GM12878 (cell line): ENCODE data around the gene SCYL1.

ENCODE experiments used
- CBFB ChIP-seq: IDR thresholded peaks from 2 replicates; pipeline ENCODE4 v1.6.1; 2016; ENCODE audit warnings: antibody characterized with exemption, low read depth
- CHD2 ChIP-seq: IDR thresholded peaks from 2 replicates; pipeline ENCODE4 v1.6.1; 2011; ENCODE audit warnings: low read depth, low read length, improper control_type of control experiment, borderline replicate concordance
- DPF2 ChIP-seq: fragments of 450-650 bp; IDR thresholded peaks from 2 replicates; pipeline ENCODE4 v1.6.1; 2017; ENCODE audit warnings: mild to moderate bottlenecking
- ETV6 ChIP-seq, 2 experiments: fragments of 450-650 bp in 1 of 2; IDR thresholded peaks in 1 of 2; conservative IDR thresholded peaks in 1 of 2; 2 replicates each; pipeline ENCODE4 v1.6.1; 2014; ENCODE audit warnings: antibody characterized with exemption in 1 of 2, borderline replicate concordance in 1 of 2, low read depth in 1 of 2, mild to moderate bottlenecking in 1 of 2, moderate library complexity in 1 of 2
- GABPA ChIP-seq: IDR thresholded peaks from 2 replicates; pipeline ENCODE4 v1.6.1; 2014; ENCODE audit warnings: antibody characterized with exemption, low read depth, mild to moderate bottlenecking, inconsistent platforms
- JUND ChIP-seq: IDR thresholded peaks from 2 replicates; pipeline ENCODE4 v1.6.1; 2012; ENCODE audit warnings: low read depth, mild to moderate bottlenecking, low read length, improper control_type of control experiment, moderate library complexity
- NFYA ChIP-seq: IDR thresholded peaks from 2 replicates; pipeline ENCODE4 v1.6.1; 2011; ENCODE audit warnings: low read depth, mild to moderate bottlenecking, low read length, improper control_type of control experiment, borderline replicate concordance
- POLR2AphosphoS5 ChIP-seq: IDR thresholded peaks from 2 replicates; pipeline ENCODE4 v1.6.1; 2011; ENCODE audit warnings: mild to moderate bottlenecking, low read length, inconsistent platforms
- RBBP5 ChIP-seq: fragments of 200-600 bp; sonication (generic); conservative IDR thresholded peaks from 2 replicates; pipeline ENCODE4 v1.6.1; 2016
- RFX5 ChIP-seq: IDR thresholded peaks from 2 replicates; pipeline ENCODE4 v1.6.1; 2011; ENCODE audit warnings: low read depth, low read length, improper control_type of control experiment
- TF ChIP-seq, protein P1 (sequence below), 3 experiments: IDR thresholded peaks in 2 of 3; conservative IDR thresholded peaks in 1 of 3; 2 replicates each; pipeline ENCODE4 v1.5.1; 2011; ENCODE audit warnings: low read depth in 3 of 3, low read length in 3 of 3, mild to moderate bottlenecking in 3 of 3, control low read depth in 2 of 3, moderate library complexity in 2 of 3, inconsistent platforms in 1 of 3, mixed read lengths in 1 of 3; ENCODE audit not compliant: control insufficient read depth in 2 of 3, insufficient read depth in 1 of 3; ENCODE audit errors: extremely low read depth in 1 of 3
- TF ChIP-seq, protein P2 (sequence below): fragments of 450-650 bp; IDR thresholded peaks from 2 replicates; pipeline ENCODE4 v1.6.1; 2017; ENCODE audit warnings: mild to moderate bottlenecking, moderate library complexity
- TF ChIP-seq, protein P3 (sequence below): IDR thresholded peaks from 2 replicates; pipeline ENCODE4 v1.6.1; 2011; ENCODE audit warnings: low read depth, low read length, improper control_type of control experiment, borderline replicate concordance

DNA sequence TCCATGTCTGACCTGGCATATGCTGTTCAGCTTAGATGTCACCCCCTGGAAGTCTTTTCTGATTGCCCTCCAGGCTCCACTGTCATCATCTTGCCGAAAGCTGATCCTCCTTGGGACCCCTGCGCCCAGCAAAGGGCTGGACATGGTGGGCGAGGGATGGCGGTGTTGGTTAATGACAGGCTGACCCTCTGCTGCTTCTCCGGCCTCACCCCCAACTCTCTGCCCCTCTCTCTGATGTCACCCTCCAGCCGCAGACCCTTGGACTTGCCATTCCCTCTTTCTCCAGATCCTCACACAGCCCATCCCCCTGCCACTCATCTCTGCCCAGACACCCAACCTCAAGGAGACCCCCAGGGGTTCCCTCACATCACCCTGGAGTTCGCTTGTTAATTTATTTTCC, 53.3 kb downstream of the SCYL1 start:
- TF ChIP-seq, protein P1, sequence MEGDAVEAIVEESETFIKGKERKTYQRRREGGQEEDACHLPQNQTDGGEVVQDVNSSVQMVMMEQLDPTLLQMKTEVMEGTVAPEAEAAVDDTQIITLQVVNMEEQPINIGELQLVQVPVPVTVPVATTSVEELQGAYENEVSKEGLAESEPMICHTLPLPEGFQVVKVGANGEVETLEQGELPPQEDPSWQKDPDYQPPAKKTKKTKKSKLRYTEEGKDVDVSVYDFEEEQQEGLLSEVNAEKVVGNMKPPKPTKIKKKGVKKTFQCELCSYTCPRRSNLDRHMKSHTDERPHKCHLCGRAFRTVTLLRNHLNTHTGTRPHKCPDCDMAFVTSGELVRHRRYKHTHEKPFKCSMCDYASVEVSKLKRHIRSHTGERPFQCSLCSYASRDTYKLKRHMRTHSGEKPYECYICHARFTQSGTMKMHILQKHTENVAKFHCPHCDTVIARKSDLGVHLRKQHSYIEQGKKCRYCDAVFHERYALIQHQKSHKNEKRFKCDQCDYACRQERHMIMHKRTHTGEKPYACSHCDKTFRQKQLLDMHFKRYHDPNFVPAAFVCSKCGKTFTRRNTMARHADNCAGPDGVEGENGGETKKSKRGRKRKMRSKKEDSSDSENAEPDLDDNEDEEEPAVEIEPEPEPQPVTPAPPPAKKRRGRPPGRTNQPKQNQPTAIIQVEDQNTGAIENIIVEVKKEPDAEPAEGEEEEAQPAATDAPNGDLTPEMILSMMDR (IDR thresholded peaks at IDR 0.05 in 2 of 3, conservative IDR thresholded peaks at IDR 0.05 in 1 of 3; ENCODE audit: control insufficient read depth in 2 of 3, extremely low read depth in 1 of 3, insufficient read depth in 1 of 3, low read depth in 3 of 3, low read length in 3 of 3) = no peak
- TF ChIP-seq ETV6 (conservative IDR thresholded peaks at IDR 0.05 in 1 of 2, IDR thresholded peaks at IDR 0.05 in 1 of 2; ENCODE audit: borderline replicate concordance in 1 of 2, low read depth in 1 of 2) (no peak), DPF2 (no peak), CHD2 (no peak), RBBP5 (no peak), NFYA (no peak), GABPA (no peak), RFX5 (no peak), CBFB (no peak), JUND (no peak), POLR2AphosphoS5 (no peak)
- TF ChIP-seq, protein P2, sequence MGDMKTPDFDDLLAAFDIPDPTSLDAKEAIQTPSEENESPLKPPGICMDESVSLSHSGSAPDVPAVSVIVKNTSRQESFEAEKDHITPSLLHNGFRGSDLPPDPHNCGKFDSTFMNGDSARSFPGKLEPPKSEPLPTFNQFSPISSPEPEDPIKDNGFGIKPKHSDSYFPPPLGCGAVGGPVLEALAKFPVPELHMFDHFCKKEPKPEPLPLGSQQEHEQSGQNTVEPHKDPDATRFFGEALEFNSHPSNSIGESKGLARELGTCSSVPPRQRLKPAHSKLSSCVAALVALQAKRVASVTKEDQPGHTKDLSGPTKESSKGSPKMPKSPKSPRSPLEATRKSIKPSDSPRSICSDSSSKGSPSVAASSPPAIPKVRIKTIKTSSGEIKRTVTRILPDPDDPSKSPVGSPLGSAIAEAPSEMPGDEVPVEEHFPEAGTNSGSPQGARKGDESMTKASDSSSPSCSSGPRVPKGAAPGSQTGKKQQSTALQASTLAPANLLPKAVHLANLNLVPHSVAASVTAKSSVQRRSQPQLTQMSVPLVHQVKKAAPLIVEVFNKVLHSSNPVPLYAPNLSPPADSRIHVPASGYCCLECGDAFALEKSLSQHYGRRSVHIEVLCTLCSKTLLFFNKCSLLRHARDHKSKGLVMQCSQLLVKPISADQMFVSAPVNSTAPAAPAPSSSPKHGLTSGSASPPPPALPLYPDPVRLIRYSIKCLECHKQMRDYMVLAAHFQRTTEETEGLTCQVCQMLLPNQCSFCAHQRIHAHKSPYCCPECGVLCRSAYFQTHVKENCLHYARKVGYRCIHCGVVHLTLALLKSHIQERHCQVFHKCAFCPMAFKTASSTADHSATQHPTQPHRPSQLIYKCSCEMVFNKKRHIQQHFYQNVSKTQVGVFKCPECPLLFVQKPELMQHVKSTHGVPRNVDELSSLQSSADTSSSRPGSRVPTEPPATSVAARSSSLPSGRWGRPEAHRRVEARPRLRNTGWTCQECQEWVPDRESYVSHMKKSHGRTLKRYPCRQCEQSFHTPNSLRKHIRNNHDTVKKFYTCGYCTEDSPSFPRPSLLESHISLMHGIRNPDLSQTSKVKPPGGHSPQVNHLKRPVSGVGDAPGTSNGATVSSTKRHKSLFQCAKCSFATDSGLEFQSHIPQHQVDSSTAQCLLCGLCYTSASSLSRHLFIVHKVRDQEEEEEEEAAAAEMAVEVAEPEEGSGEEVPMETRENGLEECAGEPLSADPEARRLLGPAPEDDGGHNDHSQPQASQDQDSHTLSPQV = no peak
- TF ChIP-seq, protein P3, sequence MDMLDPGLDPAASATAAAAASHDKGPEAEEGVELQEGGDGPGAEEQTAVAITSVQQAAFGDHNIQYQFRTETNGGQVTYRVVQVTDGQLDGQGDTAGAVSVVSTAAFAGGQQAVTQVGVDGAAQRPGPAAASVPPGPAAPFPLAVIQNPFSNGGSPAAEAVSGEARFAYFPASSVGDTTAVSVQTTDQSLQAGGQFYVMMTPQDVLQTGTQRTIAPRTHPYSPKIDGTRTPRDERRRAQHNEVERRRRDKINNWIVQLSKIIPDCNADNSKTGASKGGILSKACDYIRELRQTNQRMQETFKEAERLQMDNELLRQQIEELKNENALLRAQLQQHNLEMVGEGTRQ = no peak
